HEK293T (cell line): ENCODE results near the gene PIP5K1B.

Experiments
- CTCF ChIA-PET: fragments of 350-600 bp; formaldehyde crosslinking; extraction: SDS; loops from one replicate; lab custom pipeline; 2021; ENCODE audit warnings: antibody characterized with exemption, inconsistent platforms; lab: Yijun Ruan, JAX
- POLR2A ChIA-PET: fragments of 350-600 bp; formaldehyde crosslinking; extraction: SDS; loops from one replicate; lab custom pipeline; 2020; ENCODE audit warnings: antibody characterized with exemption, inconsistent platforms; lab: Yijun Ruan, JAX
- DNase-seq: peaks from one replicate; pipeline ENCODE4 v3.0.0; 2012; ENCODE audit warnings: mixed read lengths; ENCODE audit errors: extremely low spot score
- ARNT ChIP-seq: fragments of 450-650 bp; IDR thresholded peaks from 2 replicates; pipeline ENCODE4 v1.6.1; 2017; ENCODE audit warnings: mild to moderate bottlenecking
- BHLHE40 ChIP-seq: fragments of 450-650 bp; IDR thresholded peaks from 2 replicates; pipeline ENCODE4 v1.6.1; 2016; ENCODE audit warnings: mild to moderate bottlenecking, moderate library complexity, borderline replicate concordance
- CTBP1 ChIP-seq: fragments of 450-650 bp; IDR thresholded peaks from 2 replicates; pipeline ENCODE4 v1.6.1; 2016; ENCODE audit warnings: borderline replicate concordance
- ELF4 ChIP-seq: fragments of 450-650 bp; IDR thresholded peaks from 2 replicates; pipeline ENCODE4 v1.6.1; 2017; ENCODE audit warnings: antibody characterized with exemption
- FOXA1 ChIP-seq: fragments of 450-650 bp; IDR thresholded peaks from 2 replicates; pipeline ENCODE4 v1.6.1; 2016; ENCODE audit warnings: mild to moderate bottlenecking
- FOXK2 ChIP-seq: fragments of 450-650 bp; IDR thresholded peaks from 2 replicates; pipeline ENCODE4 v1.6.1; 2016; ENCODE audit warnings: mild to moderate bottlenecking
- FOXM1 ChIP-seq: fragments of 450-650 bp; IDR thresholded peaks from 2 replicates; pipeline ENCODE4 v1.6.1; 2017; ENCODE audit warnings: mild to moderate bottlenecking, borderline replicate concordance
- HDGF ChIP-seq: fragments of 450-650 bp; IDR thresholded peaks from 2 replicates; pipeline ENCODE4 v1.6.1; 2017; ENCODE audit warnings: antibody characterized with exemption, borderline replicate concordance
- L3MBTL2 ChIP-seq: fragments of 450-650 bp; conservative IDR thresholded peaks from 2 replicates; pipeline ENCODE4 v1.6.1; 2016; ENCODE audit warnings: mild to moderate bottlenecking
- LEF1 ChIP-seq: fragments of 450-650 bp; IDR thresholded peaks from 2 replicates; pipeline ENCODE4 v1.6.1; 2017; ENCODE audit warnings: mild to moderate bottlenecking, borderline replicate concordance
- NFRKB ChIP-seq: fragments of 450-650 bp; IDR thresholded peaks from 2 replicates; pipeline ENCODE4 v1.6.1; 2016; ENCODE audit warnings: mild to moderate bottlenecking, moderate library complexity
- PKNOX1 ChIP-seq: fragments of 450-650 bp; IDR thresholded peaks from 2 replicates; pipeline ENCODE4 v1.6.1; 2016
- SP1 ChIP-seq: fragments of 450-650 bp; IDR thresholded peaks from 2 replicates; pipeline ENCODE4 v1.6.1; 2017
- SUZ12 ChIP-seq: fragments of 450-650 bp; IDR thresholded peaks from 2 replicates; pipeline ENCODE4 v1.6.1; 2016; ENCODE audit warnings: mild to moderate bottlenecking
- TARDBP ChIP-seq: fragments of 450-650 bp; IDR thresholded peaks from 2 replicates; pipeline ENCODE4 v1.6.1; 2016
- ZNF384 ChIP-seq: fragments of 450-650 bp; IDR thresholded peaks from 2 replicates; pipeline ENCODE4 v1.6.1; 2016

The PIP5K1B gene

GRCh38 chr9:68710111-68710471 lies 5.1 kb downstream of the PIP5K1B start:
- no peak for DNase-seq
- ChIA-PET CTCF (no interaction called here), POLR2A (no interaction called here)
- TF ChIP-seq SUZ12, result no peak
- no peak for TF ChIP-seq SP1
- TF ChIP-seq HDGF, result no peak
- TF ChIP-seq TARDBP, result no peak
- TF ChIP-seq NFRKB, result no peak
- no peak for TF ChIP-seq L3MBTL2
- no peak for TF ChIP-seq BHLHE40
- TF ChIP-seq ZNF384, result no peak
- TF ChIP-seq CTBP1, result no peak
- TF ChIP-seq LEF1, result no peak
- no peak for TF ChIP-seq ELF4
- TF ChIP-seq ARNT, result no peak
- TF ChIP-seq PKNOX1, result no peak
- TF ChIP-seq FOXK2, result no peak

GRCh38 chr9:68711281-68711680 lies 6.2 kb downstream of the PIP5K1B start:
- TF ChIP-seq L3MBTL2 (no peak), ZNF384 (no peak), HDGF (no peak), NFRKB (no peak), TARDBP (no peak)
- ChIA-PET POLR2A (no interaction called here), CTCF (no interaction called here)
- no peak for DNase-seq

DNA sequence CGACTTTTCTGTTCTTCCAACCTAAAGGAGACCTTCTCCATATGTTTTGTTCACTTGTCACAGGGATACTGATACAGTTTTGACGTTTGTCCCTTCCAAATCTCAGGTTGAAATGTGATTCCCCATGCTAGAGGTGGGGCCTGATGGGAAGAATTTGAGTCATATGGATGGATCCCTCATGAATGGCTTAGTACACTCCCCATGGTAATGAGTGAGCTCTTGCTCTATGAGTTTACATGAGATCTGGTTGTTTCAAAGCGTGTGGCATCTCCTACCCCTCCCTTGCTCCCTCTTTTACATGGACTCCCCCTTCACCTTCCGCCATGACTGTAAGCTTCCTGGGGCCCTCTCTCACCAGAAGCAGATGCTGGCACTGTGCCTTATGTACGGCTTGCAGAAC lies 6.9 kb downstream of the PIP5K1B start:
- no peak for TF ChIP-seq SP1
- TF ChIP-seq FOXM1, result no peak
- TF ChIP-seq ARNT, result no peak
- TF ChIP-seq FOXA1, result no peak
- TF ChIP-seq PKNOX1, result no peak
- no peak for TF ChIP-seq BHLHE40
- TF ChIP-seq TARDBP, result no peak
- TF ChIP-seq LEF1, result no peak
- TF ChIP-seq L3MBTL2, result no peak
- TF ChIP-seq ZNF384, result no peak
- TF ChIP-seq CTBP1, result no peak
- TF ChIP-seq HDGF, result no peak
- TF ChIP-seq ELF4, result no peak
- no peak for TF ChIP-seq SUZ12
- TF ChIP-seq FOXK2, result no peak
- no peak for TF ChIP-seq NFRKB
- DNase-seq, result no peak
- ChIA-PET POLR2A (no interaction called here), CTCF (no interaction called here)

DNA sequence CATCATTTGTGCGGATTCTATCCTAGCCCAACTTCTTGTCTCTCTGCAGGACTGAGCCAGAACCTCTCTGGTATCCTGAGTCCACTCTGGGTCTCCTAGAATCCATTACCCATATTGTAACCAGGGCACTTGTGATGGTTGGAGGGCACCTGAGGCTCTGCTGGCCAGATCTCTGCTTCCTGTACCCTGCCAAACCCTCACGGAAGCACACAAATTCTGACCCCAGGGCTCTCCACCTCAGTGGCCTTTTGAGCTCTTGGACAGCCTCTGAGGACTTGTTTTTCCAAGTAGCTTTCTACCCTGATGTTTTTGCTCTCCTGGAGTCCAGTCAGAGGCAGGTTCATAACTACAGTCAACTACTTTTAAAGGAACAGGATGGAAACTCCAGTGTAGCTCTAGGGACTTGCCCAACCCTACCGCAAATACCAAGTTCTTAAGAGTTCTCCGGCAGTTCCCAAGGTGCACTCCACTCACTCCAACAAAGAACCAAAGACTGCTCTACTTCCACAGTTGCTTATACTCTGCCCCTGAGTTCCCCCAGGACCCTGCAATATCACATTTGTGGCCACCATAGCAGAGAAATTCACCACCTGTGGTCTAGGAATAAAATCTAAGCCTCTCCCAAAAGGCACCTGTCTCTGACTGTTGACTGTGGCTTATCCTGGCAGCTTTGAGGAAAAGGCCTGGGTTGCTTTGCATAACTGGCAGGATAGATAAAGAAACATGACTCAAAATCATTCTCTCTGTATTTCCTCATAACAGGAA lies 9.6 kb downstream of the PIP5K1B start:
- POLR2A ChIA-PET, result no interaction called here
- CTCF ChIA-PET, result no interaction called here
- TF ChIP-seq LEF1 (no peak), ARNT (no peak), L3MBTL2 (no peak), FOXA1 (no peak), HDGF (no peak), NFRKB (no peak), FOXK2 (no peak), BHLHE40 (no peak), ELF4 (no peak), ZNF384 (no peak), SUZ12 (no peak)
- DNase-seq, result no peak

- CTCF ChIA-PET, result no interaction called here
- TF ChIP-seq HDGF, result no peak
- POLR2A ChIA-PET, result no interaction called here
- DNase-seq, result no peak
These were observed 10.1 kb downstream of the PIP5K1B start for GRCh38 chr9:68715181-68715456.

GRCh38 chr9:68717552-68718443 lies 12.8 kb downstream of the PIP5K1B start:
- DNase-seq, result no peak
- TF ChIP-seq NFRKB (no peak), HDGF (no peak), TARDBP (no peak), SUZ12 (no peak), ARNT (no peak), L3MBTL2 (no peak), FOXK2 (no peak), ELF4 (no peak), FOXM1 (no peak), PKNOX1 (no peak), FOXA1 (no peak), BHLHE40 (no peak), LEF1 (no peak), SP1 (no peak), CTBP1 (no peak), ZNF384 (no peak)
- ChIA-PET POLR2A (no interaction called here), CTCF (no interaction called here)
